Heart left ventricle (tissue), 13 donors: ENCODE results near the gene BIRC5.
A peak's percentile ranks its signal among the peaks of the same experiment; 100 is the strongest.

ENCODE experiments used
- POLR2A ChIP-seq, 2 donors: fragments of 450-650 bp; IDR thresholded peaks; one replicate each; pipeline ENCODE4 v1.6.1; 2017; ENCODE audit warnings: antibody characterized with exemption in 2 of 2, mild to moderate bottlenecking in 2 of 2, moderate library complexity in 2 of 2
- TF ChIP-seq, protein P1 (sequence below), 12 donors: fragments of 200-600 bp; sonication (generic) in 4 of 12; IDR thresholded peaks; one replicate each; pipeline versions ENCODE4 v1.5.0 to v1.8.0; 2018 to 2022; ENCODE audit warnings: antibody characterized with exemption in 12 of 12, mild to moderate bottlenecking in 5 of 12
- donor health status: ischemic (EF 13 %, LVEDD 7.1; RV severe dilation, severe dysfunction).
- donor health status: DM: no; HTN: yes; CAD: no.
- donor health status: DM: no; HTN: no; CAD: no.
- donor health status: ischemic (EF 25% LVEDD 6.9; RV normal size, moderate dysfunction).
- donor health status: ischemic (EF 25% LVEDD 5.7; RV mildly dilated, moderate dysfunction).
- donor health status: ischemic (EF 35%, LVEDD 5.7; RV mildly dilated, moderate dysfunction).
- donor health status: nonischemic (EF 11% LVEDD 7.7; RV severe dilation, severe dysfunction).
- donor health status: DM: yes; HTN: yes; CAD: no.
- donor health status: PGD.
- donor health status: ischemic (EF 29% LVEDD 5.4; RV normal size, mild dysfunction).
- donor health status: nonischemic (EF 23%, LVEDD 6.1; RV moderate dilation, normal function).

GRCh38 chr17:78250891-78251772 lies 37.1 kb downstream of the BIRC5 start:
- TF ChIP-seq, protein P1, sequence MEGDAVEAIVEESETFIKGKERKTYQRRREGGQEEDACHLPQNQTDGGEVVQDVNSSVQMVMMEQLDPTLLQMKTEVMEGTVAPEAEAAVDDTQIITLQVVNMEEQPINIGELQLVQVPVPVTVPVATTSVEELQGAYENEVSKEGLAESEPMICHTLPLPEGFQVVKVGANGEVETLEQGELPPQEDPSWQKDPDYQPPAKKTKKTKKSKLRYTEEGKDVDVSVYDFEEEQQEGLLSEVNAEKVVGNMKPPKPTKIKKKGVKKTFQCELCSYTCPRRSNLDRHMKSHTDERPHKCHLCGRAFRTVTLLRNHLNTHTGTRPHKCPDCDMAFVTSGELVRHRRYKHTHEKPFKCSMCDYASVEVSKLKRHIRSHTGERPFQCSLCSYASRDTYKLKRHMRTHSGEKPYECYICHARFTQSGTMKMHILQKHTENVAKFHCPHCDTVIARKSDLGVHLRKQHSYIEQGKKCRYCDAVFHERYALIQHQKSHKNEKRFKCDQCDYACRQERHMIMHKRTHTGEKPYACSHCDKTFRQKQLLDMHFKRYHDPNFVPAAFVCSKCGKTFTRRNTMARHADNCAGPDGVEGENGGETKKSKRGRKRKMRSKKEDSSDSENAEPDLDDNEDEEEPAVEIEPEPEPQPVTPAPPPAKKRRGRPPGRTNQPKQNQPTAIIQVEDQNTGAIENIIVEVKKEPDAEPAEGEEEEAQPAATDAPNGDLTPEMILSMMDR (IDR thresholded peaks at IDR 0.05): peak; percentile 97 to 100 (median 100)
- peak in 1 of 2 donors; percentile 19 for TF ChIP-seq POLR2A (IDR thresholded peaks at IDR 0.05)
